Choroid plexus epithelial cell (primary cell): ENCODE data around the gene MYBPC3.

Experiments used
- DNase-seq: peaks from one replicate; pipeline ENCODE4 v3.0.0-alpha.2; 2010; ENCODE audit warnings: low read depth
- H3K4me3 ChIP-seq: 2 replicates; pipeline ENCODE4 v1.5.1; 2011; ENCODE audit warnings: low read depth, mild to moderate bottlenecking, control low read depth, low read length, moderate library complexity
- TF ChIP-seq, protein P1 (sequence below): conservative IDR thresholded peaks from 2 replicates; pipeline ENCODE4 v1.5.1; 2011; ENCODE audit warnings: low read depth, mild to moderate bottlenecking, control low read depth, inconsistent platforms, low read length, moderate library complexity

Gene MYBPC3

DNA sequence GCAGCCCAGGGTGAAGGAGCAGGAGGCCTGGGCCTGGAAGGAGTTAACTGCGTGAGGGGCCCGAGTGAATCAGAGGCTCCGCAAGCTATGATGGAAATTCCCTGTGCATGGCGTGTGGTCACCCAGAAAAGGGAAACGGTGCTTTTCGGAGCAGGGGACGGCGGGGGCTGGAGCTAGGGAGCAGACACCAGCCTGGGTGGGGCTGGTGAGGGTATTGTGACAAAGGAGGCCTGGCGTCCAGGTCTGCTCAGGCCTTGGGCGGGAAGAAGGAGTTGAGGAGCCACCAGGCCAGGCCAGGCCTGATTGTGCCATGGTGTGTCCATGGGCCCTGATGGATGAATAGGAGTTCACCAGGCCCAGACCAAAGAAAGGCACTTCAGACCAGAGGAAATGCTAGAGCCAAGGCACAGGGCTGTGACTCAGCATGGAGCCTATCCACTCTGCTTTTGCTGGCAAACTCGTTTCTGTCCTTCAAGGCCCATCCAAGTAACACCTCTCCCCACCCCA, 38.6 kb upstream of the MYBPC3 start:
- DNase-seq, result no peak
- TF ChIP-seq, protein P1, sequence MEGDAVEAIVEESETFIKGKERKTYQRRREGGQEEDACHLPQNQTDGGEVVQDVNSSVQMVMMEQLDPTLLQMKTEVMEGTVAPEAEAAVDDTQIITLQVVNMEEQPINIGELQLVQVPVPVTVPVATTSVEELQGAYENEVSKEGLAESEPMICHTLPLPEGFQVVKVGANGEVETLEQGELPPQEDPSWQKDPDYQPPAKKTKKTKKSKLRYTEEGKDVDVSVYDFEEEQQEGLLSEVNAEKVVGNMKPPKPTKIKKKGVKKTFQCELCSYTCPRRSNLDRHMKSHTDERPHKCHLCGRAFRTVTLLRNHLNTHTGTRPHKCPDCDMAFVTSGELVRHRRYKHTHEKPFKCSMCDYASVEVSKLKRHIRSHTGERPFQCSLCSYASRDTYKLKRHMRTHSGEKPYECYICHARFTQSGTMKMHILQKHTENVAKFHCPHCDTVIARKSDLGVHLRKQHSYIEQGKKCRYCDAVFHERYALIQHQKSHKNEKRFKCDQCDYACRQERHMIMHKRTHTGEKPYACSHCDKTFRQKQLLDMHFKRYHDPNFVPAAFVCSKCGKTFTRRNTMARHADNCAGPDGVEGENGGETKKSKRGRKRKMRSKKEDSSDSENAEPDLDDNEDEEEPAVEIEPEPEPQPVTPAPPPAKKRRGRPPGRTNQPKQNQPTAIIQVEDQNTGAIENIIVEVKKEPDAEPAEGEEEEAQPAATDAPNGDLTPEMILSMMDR, result no peak
- no peak overlapping the region for H3K4me3 ChIP-seq

DNA sequence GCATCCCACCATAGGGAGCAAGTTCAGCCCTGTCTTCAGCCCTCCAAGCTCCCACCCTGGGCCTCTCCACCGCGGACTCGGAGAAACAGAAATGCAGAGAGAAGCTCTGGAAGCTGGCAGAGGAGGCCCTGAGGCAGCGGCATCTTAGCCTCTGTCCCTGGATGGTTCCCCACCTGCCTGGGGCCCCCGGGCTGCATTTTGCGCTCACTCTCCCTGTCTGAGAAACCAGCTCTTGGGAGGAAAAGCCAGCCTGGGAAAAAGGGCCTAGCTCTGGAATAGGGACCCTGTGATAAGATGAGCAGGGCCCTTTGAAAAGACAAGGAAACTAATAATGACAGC, 37.9 kb upstream of the MYBPC3 start:
- no peak for DNase-seq
- TF ChIP-seq, protein P1, result no peak
- no peak overlapping the region for H3K4me3 ChIP-seq

DNA sequence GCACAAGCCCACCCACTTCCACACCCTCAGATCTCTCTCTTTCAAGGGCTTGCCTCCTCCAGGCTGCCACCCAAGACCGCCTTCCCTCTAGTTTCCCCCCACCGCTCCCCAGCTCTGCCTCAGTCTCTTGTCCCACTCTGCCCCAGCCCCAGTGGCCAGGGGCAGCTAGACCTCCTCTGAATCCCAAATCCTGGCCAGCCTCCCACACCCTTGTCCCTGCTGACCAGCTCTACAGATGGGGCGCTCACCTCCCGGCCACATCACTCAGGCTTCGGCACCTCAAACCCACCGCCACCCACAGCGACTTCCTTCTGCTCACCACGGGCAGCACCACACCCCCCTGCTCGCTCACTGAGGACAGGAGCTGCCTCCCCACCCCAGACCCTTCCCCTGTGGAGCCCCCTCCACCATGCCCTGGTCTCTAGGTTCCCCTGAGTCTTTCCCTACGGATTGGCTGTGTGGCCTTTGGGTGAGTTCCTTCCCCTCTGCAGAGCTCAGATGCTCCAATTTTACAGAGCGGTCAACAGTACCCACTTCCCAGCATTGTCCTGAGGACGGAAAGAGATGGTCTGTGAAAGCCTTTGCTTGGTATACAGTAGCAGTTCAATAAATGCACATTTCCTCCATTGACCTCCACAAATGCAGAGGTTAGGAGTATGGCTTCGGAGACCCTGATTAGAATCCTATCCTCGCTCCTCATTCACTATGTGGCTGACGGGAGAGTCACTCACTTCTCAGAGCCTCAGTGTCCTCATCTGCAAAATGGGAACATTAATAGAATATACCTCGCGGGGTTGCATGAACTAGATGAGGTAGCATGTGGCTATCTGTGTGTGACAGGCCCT, 37.3 kb upstream of the MYBPC3 start:
- no peak for DNase-seq
- no peak overlapping the region for H3K4me3 ChIP-seq
- TF ChIP-seq, protein P1, result no peak

DNA sequence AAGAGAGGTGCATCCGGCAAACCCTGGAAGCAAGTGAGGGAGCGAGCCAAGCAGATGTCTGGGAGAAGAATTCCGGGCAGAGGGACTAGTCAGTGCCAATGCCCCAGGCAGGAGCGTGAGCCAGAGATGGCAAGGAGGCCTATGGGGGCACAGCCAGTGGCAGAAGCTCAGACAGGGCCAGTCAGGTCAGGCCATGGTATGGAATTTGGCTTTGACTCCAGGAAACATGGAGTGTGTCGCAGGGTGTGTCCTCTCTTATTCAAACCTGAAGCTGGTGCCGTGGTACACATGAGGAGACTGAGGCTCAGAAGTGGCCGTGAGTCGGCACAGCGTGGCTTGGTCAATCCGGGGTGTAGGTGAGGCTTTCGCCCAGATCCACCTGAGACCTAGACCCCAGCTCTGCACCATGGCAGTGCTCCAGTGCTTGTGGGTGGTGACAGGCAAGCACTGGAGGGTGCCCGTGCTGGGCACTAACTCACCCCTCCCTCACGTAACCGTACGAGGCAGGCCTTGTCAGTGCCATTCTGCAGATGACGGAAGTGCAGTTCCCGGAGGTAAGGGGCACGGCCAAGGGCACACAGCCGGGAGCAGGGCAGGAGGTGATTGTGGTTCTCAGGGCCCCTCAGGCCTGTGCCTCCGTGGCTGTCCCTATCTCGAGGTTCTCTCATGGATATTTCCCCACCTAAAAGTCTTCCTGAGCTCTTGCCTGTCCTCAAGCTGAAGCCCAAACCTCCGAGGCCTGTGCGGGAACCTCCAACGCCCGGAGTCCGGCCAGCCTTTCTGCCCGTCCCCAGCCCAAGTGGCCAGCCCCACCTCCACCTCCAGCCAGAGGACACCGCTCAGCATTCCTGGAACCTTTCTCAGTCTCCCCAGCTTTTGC, 36.4 kb upstream of the MYBPC3 start:
- DNase-seq, result no peak
- H3K4me3 ChIP-seq, result no peak overlapping the region
- TF ChIP-seq, protein P1, result no peak

DNA sequence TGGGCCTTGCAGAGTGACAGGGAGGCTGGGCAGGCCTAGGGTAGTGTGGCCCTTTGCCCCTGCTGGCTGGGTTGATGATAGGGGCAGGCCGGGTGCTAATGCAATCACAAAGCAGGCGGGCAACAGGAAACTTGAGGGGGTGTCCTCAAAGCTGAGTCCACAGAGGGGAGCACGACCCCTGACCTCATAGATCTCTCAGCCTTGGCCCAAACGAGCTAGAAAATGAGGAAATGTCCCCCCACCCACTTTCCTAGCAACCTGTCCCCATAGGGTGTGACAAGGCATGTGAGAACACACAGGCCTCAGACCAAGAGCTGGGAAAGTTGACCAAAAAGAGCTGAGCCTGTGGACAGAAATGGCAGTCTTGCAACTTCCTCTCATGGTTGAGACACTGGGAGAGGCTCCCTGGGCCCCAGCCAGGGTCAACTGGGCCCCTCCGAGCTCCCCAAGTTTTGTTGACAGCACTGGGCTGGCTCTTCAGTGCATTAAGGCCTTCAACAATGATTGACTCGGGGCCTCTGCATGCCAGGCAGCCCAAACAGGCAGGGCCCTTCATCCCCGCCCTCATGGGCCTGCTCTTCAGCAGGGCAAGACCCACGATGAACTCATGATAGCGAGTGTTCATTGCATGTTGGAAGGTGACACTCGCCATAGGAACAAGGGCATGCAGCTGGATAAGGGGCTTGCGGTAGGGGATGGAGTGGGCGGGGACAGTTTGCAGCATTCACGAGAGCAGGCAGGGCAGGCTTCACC, 35.6 kb upstream of the MYBPC3 start:
- no peak for DNase-seq
- TF ChIP-seq, protein P1, result no peak
- H3K4me3 ChIP-seq, result no peak overlapping the region

DNA sequence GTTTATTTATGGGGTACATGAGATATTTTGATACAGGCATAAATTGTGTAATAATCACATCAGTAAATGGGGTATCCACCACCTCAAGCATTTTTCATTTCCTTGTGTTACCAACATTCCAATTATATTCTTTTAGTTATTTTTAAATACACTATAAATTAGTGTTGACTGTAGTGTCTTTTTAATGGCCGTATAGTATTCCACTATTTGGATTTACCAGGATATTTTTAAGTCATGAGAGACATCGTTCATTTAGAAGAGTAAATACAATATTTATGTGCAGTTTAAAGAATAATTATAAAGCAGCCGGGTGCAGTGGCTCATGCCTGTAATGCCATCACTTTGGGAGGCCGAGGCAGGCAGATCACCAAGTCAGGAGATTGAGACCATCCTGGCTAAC, 32.0 kb upstream of the MYBPC3 start:
- TF ChIP-seq, protein P1, result no peak
- DNase-seq, result no peak
- H3K4me3 ChIP-seq, result no peak overlapping the region
